ENCODE results near the gene PGM1.

The PGM1 gene

GRCh38 chr1:63601061-63601460 lies 7.8 kb downstream of the PGM1 start:
- no peak for DNase-seq (ENCODE audit: low read depth in 3 of 3)

GRCh38 chr1:63601463-63601862 lies 8.3 kb downstream of the PGM1 start:
- no peak for DNase-seq (ENCODE audit: low read depth in 3 of 3)

- DNase-seq (ENCODE audit: low read depth in 3 of 3), result no peak
Observed at GRCh38 chr1:63601912-63602311, 8.7 kb downstream of the PGM1 start.

GRCh38 chr1:63602629-63603028 lies 9.4 kb downstream of the PGM1 start:
- no peak for DNase-seq (ENCODE audit: low read depth in 3 of 3)

GRCh38 chr1:63603810-63604209 lies 10.6 kb downstream of the PGM1 start:
- no peak for DNase-seq (ENCODE audit: low read depth in 3 of 3)

- no peak for DNase-seq (ENCODE audit: low read depth in 3 of 3)
Observed at GRCh38 chr1:63607322-63607721, 14.1 kb downstream of the PGM1 start.

- DNase-seq (ENCODE audit: low read depth in 3 of 3), result no peak
Observed at GRCh38 chr1:63611231-63611630, 18.0 kb downstream of the PGM1 start.

GRCh38 chr1:63612564-63612963 lies 19.4 kb downstream of the PGM1 start:
- DNase-seq (ENCODE audit: low read depth in 3 of 3), result no peak

- DNase-seq (ENCODE audit: low read depth in 3 of 3), result no peak
Observed at GRCh38 chr1:63612971-63613370, 19.8 kb downstream of the PGM1 start.

GRCh38 chr1:63615768-63616420 lies 22.7 kb downstream of the PGM1 start:
- peak; percentile 1 to 48 (median 8) for DNase-seq (ENCODE audit: low read depth in 3 of 3)

GRCh38 chr1:63617450-63617849 lies 24.2 kb downstream of the PGM1 start:
- DNase-seq (ENCODE audit: low read depth in 3 of 3), result no peak

GRCh38 chr1:63618011-63618410 lies 24.8 kb downstream of the PGM1 start:
- DNase-seq (ENCODE audit: low read depth in 3 of 3), result no peak

- no peak for DNase-seq (ENCODE audit: low read depth in 3 of 3)
Observed at GRCh38 chr1:63619558-63619957, 26.3 kb downstream of the PGM1 start.

- DNase-seq (ENCODE audit: low read depth in 3 of 3), result no peak
Observed at GRCh38 chr1:63620671-63621070, 27.5 kb downstream of the PGM1 start.

- DNase-seq (ENCODE audit: low read depth in 3 of 3), result no peak
Observed at GRCh38 chr1:63621075-63621474, 27.9 kb downstream of the PGM1 start.

- no peak for DNase-seq (ENCODE audit: low read depth in 3 of 3)
Observed at GRCh38 chr1:63621698-63622097, 28.5 kb downstream of the PGM1 start.

- DNase-seq (ENCODE audit: low read depth in 3 of 3), result no peak
Observed at GRCh38 chr1:63622849-63623566, 29.8 kb downstream of the PGM1 start.

- no peak for DNase-seq (ENCODE audit: low read depth in 3 of 3)
Observed at GRCh38 chr1:63623952-63624351, 30.7 kb downstream of the PGM1 start.

GRCh38 chr1:63624911-63625310 lies 31.7 kb downstream of the PGM1 start:
- no peak for DNase-seq (ENCODE audit: low read depth in 3 of 3)

- no peak for DNase-seq (ENCODE audit: low read depth in 3 of 3)
Observed at GRCh38 chr1:63626222-63626621, 33.0 kb downstream of the PGM1 start.

- DNase-seq (ENCODE audit: low read depth in 3 of 3), result no peak
Observed at GRCh38 chr1:63628607-63629006, 35.4 kb downstream of the PGM1 start.

- no peak for DNase-seq (ENCODE audit: low read depth in 3 of 3)
Observed at GRCh38 chr1:63630238-63630637, 37.0 kb downstream of the PGM1 start.

GRCh38 chr1:63630666-63631065 lies 37.5 kb downstream of the PGM1 start:
- no peak for DNase-seq (ENCODE audit: low read depth in 3 of 3)

GRCh38 chr1:63632110-63632509 lies 38.9 kb downstream of the PGM1 start:
- no peak for DNase-seq (ENCODE audit: low read depth in 3 of 3)
